Neural cell (in vitro differentiated cells): ENCODE measurements around the gene PSMD13.

ENCODE experiments used
- CTCF ChIP-seq: fragments of 450-650 bp; IDR thresholded peaks from 2 replicates; pipeline ENCODE4 v1.5.1; 2014; ENCODE audit warnings: antibody characterized with exemption, mild to moderate bottlenecking, moderate library complexity; ENCODE audit not compliant: poor library complexity, severe bottlenecking
- EP300 ChIP-seq: fragments of 450-650 bp; conservative IDR thresholded peaks from 2 replicates; pipeline ENCODE4 v1.6.1; 2014; ENCODE audit warnings: antibody characterized with exemption, mild to moderate bottlenecking, moderate library complexity; ENCODE audit not compliant: poor library complexity, severe bottlenecking
- POLR2AphosphoS5 ChIP-seq: IDR thresholded peaks from 2 replicates; pipeline ENCODE4 v1.6.1; 2012

- no peak for TF ChIP-seq EP300
- no peak for TF ChIP-seq CTCF
- TF ChIP-seq POLR2AphosphoS5, result no peak
Observed at GRCh38 chr11:208917-209260, 27.9 kb upstream of the PSMD13 start.
